MCF 10A (cell line): ENCODE measurements around the gene CASTOR1. TPM values are rescaled to one million over a fixed set of nuclear protein-coding genes. Genes with fewer than 3 reads are reported as not detected.

Experiments
- BruUV-seq: library from RNA; stranded (reverse); fragments of 400-500 nt; replicated peaks from 2 replicates; lab custom pipeline; 2021; lab: Mats Ljungman, UMichigan
- CTCF ChIA-PET: fragments of 300-600 bp; sonication (Branson Sonifier 250); formaldehyde crosslinking; extraction: SDS; loops from one replicate; lab custom pipeline; 2021; ENCODE audit warnings: antibody characterized with exemption, inconsistent platforms; lab: Yijun Ruan, JAX
- POLR2A ChIA-PET: fragments of 300-600, 350-650 bp; sonication (Branson Sonifier 250); formaldehyde crosslinking; extraction: SDS; loops from one replicate; lab custom pipeline; 2020; ENCODE audit warnings: antibody characterized with exemption, inconsistent platforms; lab: Yijun Ruan, JAX
- DNase-seq: peaks from one replicate; pipeline ENCODE4 v3.0.0-alpha.2; 2018; ENCODE audit not compliant: unreplicated experiment
- H3K27ac Mint-ChIP-seq: one replicate; pipeline ENCODE4 v1.8.0; 2022; ENCODE audit warnings: mild to moderate bottlenecking, low read depth, mixed read lengths; ENCODE audit not compliant: unreplicated experiment
- H3K27me3 Mint-ChIP-seq: one replicate; pipeline ENCODE4 v1.8.0; 2022; ENCODE audit warnings: mixed read lengths; ENCODE audit not compliant: insufficient read depth, unreplicated experiment
- H3K36me3 Mint-ChIP-seq: one replicate; pipeline ENCODE4 v1.8.0; 2022; ENCODE audit warnings: mild to moderate bottlenecking, moderate library complexity, mixed read lengths; ENCODE audit not compliant: insufficient read depth, unreplicated experiment
- H3K4me1 Mint-ChIP-seq: one replicate; pipeline ENCODE4 v1.8.0; 2022; ENCODE audit warnings: mixed read lengths; ENCODE audit not compliant: insufficient read depth, unreplicated experiment
- H3K4me3 Mint-ChIP-seq: one replicate; pipeline ENCODE4 v1.8.0; 2022; ENCODE audit warnings: mild to moderate bottlenecking, moderate library complexity, mixed read lengths; ENCODE audit not compliant: unreplicated experiment
- H3K9me3 Mint-ChIP-seq: one replicate; pipeline ENCODE4 v1.8.0; 2022; ENCODE audit warnings: mixed read lengths; ENCODE audit not compliant: unreplicated experiment
- CTCF ChIP-seq: fragments of 200-600 bp; IDR thresholded peaks from one replicate; pipeline ENCODE4 v1.8.0; 2022; ENCODE audit warnings: antibody characterized with exemption, mild to moderate bottlenecking; ENCODE audit not compliant: unreplicated experiment
- intact Hi-C: fragments of 100-400 bp; cut with micrococcal nuclease; formaldehyde crosslinking; loops from 2 replicates; pipeline ENCODE4 v1.14.1; 2022
- total RNA-seq: library from RNA; stranded (reverse); gene quantifications from 2 replicates; pipeline ENCODE4 v1.2.3, GENCODE V29; 2022

Gene CASTOR1
- total RNA-seq, 1 experiment from 2014 or later, result 1.2 TPM

- Mint-ChIP-seq H3K36me3 (no peaks in the 10 kb centered on the region), H3K4me1 (peaks cover 6% of the 10 kb centered on the region), H3K9me3 (no peaks in the 10 kb centered on the region), H3K27ac (peak overlapping the region; percentile 27), H3K4me3 (peak overlapping the region; percentile 77), H3K27me3 (no peaks in the 10 kb centered on the region)
- intact Hi-C loops, result loop anchor here (1.0 to 2.0 kb wide), 4 partner anchors 25 to 99 kb away; partner anchors contain the start of genes CCDC157, RNF215 and SF3A1
- ChIA-PET CTCF (interaction anchor here (0.5 to 3.7 kb wide), 54 partner anchors 8 to 562 kb away, joined by 3 to 48 read pairs (median 4); partner anchors contain the start of genes RNF215, SEC14L2 and TBC1D10A), POLR2A (interaction anchor here (0.6 to 6.0 kb wide), 13 partner anchors 8 to 495 kb away, joined by 3 to 109 read pairs (median 5); partner anchors contain the start of genes CCDC157, MTFP1, RNF215 and SEC14L2)
- peak; percentile 50 for TF ChIP-seq CTCF
- peak; percentile 90 for DNase-seq
- BruUV-seq, result no TSS peak
Measured at GRCh38 chr22:30287648-30288418, 1.5 kb downstream of the CASTOR1 start.

- Mint-ChIP-seq H3K36me3 (no peaks in the 10 kb centered on the region), H3K27ac (no peak overlapping the region), H3K27me3 (no peaks in the 10 kb centered on the region), H3K9me3 (no peaks in the 10 kb centered on the region), H3K4me3 (no peak overlapping the region), H3K4me1 (peaks cover 6% of the 10 kb centered on the region)
- peak; percentile 68 for DNase-seq
- ChIA-PET CTCF (interaction anchor here (0.5 to 3.7 kb wide), 47 partner anchors 7 to 563 kb away, joined by 3 to 48 read pairs (median 5); partner anchors contain the start of genes RNF215, SEC14L2 and TBC1D10A), POLR2A (interaction anchor here (0.6 to 6.0 kb wide), 8 partner anchors 16 to 494 kb away, joined by 3 to 109 read pairs (median 28); partner anchors contain the start of genes CCDC157, MTFP1, RNF215 and SF3A1)
- intact Hi-C loops, result loop anchor here (1.0 kb wide), 1 partner anchor 24 kb away; no protein-coding TSS in a partner anchor
- BruUV-seq, result no TSS peak
- TF ChIP-seq CTCF, result peak; percentile 98
Measured at GRCh38 chr22:30286813-30287647, 2.3 kb downstream of the CASTOR1 start.

GRCh38 chr22:30286331-30286730 is 3.0 kb downstream of the CASTOR1 start:
- BruUV-seq, result no TSS peak
- H3K4me1 Mint-ChIP-seq, result peaks cover 6% of the 10 kb centered on the region
- TF ChIP-seq CTCF, result no peak
- intact Hi-C loops, result no loop called here
- ChIA-PET POLR2A (no interaction called here), CTCF (interaction anchor here (0.6 to 3.7 kb wide), 20 partner anchors 9 to 556 kb away, joined by 3 to 26 read pairs (median 4); no protein-coding TSS in a partner anchor)
- no peaks in the 10 kb centered on the region for H3K27me3 Mint-ChIP-seq
- H3K4me3 Mint-ChIP-seq, result no peak overlapping the region
- no peaks in the 10 kb centered on the region for H3K9me3 Mint-ChIP-seq
- H3K27ac Mint-ChIP-seq, result no peak overlapping the region
- no peak for DNase-seq
- no peaks in the 10 kb centered on the region for H3K36me3 Mint-ChIP-seq
